ENCODE data around the gene MAML2.

GRCh38 chr11:96001037-96001436, 342.0 kb downstream of the MAML2 start:
- no peak for TF ChIP-seq FOSL2 (IDR thresholded peaks at IDR 0.05; ENCODE audit: borderline replicate concordance, low read depth)
- TF ChIP-seq GATA2 (CRISPR knock-in tag; IDR thresholded peaks at IDR 0.05) = no peak
- TF ChIP-seq CTCF (IDR thresholded peaks at IDR 0.05) = no peak
- no peak for TF ChIP-seq TAF1 (IDR thresholded peaks at IDR 0.05; ENCODE audit: borderline replicate concordance, low read depth, low read length)
- no peak for TF ChIP-seq USF1 (IDR thresholded peaks at IDR 0.05; ENCODE audit: borderline replicate concordance, low read depth)
- TF ChIP-seq EZH2phosphoT487 (IDR thresholded peaks at IDR 0.05; ENCODE audit: borderline replicate concordance, low read depth) = no peak
- no peak for TF ChIP-seq RAD21 (IDR thresholded peaks at IDR 0.05; ENCODE audit: low read length)

Measured in SK-N-SH (cell line).